ENCODE measurements around the gene ARHGAP26. TPM values are rescaled to one million over a fixed set of nuclear protein-coding genes. Genes with fewer than 3 reads are reported as not detected.

ARHGAP26 gene
- total and polyA plus RNA-seq, 2 experiments from 2014 or later: 9.5 to 16.8 TPM

DNA sequence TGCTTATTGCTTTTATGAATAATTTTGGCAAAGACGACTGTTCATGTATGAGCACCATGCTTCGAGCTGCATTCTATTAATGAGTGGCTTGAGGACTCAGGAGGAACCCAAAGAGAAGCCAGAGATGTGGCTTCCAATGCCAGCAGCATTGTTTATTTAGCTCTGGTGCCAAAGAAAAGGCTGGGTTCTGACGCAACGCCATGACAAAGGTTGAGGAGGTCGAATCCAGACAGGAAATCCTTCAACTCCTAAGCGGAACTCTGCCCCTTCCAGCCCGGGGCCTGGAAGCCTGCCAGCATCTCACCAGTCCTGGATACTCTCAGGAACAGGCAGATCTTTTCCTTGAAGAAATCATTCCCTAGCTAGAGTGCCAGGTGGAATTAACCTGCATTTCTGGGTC, 104.4 kb downstream of the ARHGAP26 start (continued):
- no peak for TF ChIP-seq ZNF114 (CRISPR knock-in tag; IDR thresholded peaks at IDR 0.05)
- TF ChIP-seq, protein P1, sequence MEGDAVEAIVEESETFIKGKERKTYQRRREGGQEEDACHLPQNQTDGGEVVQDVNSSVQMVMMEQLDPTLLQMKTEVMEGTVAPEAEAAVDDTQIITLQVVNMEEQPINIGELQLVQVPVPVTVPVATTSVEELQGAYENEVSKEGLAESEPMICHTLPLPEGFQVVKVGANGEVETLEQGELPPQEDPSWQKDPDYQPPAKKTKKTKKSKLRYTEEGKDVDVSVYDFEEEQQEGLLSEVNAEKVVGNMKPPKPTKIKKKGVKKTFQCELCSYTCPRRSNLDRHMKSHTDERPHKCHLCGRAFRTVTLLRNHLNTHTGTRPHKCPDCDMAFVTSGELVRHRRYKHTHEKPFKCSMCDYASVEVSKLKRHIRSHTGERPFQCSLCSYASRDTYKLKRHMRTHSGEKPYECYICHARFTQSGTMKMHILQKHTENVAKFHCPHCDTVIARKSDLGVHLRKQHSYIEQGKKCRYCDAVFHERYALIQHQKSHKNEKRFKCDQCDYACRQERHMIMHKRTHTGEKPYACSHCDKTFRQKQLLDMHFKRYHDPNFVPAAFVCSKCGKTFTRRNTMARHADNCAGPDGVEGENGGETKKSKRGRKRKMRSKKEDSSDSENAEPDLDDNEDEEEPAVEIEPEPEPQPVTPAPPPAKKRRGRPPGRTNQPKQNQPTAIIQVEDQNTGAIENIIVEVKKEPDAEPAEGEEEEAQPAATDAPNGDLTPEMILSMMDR (conservative IDR thresholded peaks at IDR 0.05; ENCODE audit: low read depth in 2 of 2): no peak

DNA sequence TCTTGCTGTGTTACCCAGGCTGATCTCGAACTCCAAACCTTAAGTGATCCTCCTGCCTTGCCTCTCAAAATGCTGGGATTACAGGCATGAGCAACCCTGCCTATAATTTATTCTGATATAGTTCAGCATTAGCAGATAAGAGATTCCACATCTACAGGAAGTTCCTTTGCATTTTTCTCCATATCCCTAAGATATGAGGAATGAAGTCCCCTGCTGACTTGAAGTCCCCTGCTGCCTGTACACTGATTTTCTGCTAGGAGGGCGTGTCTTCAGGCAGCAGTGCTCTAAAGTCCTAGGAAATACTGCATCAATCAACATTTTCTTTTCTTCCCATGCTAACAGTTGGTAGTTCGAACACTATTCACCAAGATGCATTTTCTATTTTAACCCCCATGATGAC, 105.8 kb downstream of the ARHGAP26 start:
- no peaks in the 10 kb centered on the region for H3K36me3 ChIP-seq (ENCODE audit: insufficient read depth)
- H3K27ac ChIP-seq (ENCODE audit: low read depth): no peak overlapping the region
- DNase-seq (ENCODE audit: low spot score) (no peak), ATAC-seq (no peak)
- peaks cover 32% of the 10 kb centered on the region for H3K4me1 ChIP-seq (ENCODE audit: insufficient read depth)
- no peak overlapping the region for H3K4me2 ChIP-seq
- no peak overlapping the region for H3K4me3 Mint-ChIP-seq
- H3K79me2 ChIP-seq (replicated peaks; ENCODE audit: insufficient read depth): no peaks in the 10 kb centered on the region
- H3K27me3 Mint-ChIP-seq (ENCODE audit: insufficient read depth, low read depth, poor library complexity): peaks cover 5% of the 10 kb centered on the region
- H3K36me3 Mint-ChIP-seq (ENCODE audit: low read depth): no peaks in the 10 kb centered on the region
- no peaks in the 10 kb centered on the region for H4K20me1 ChIP-seq (replicated peaks; ENCODE audit: insufficient read depth)
- H3F3A ChIP-seq (replicated peaks; ENCODE audit: low read depth): no peaks in the 10 kb centered on the region
- H3K9me2 ChIP-seq (ENCODE audit: insufficient read depth): no peaks in the 10 kb centered on the region
- H3K27me3 ChIP-seq (ENCODE audit: insufficient read depth): no peaks in the 10 kb centered on the region
- no peaks in the 10 kb centered on the region for H3K9me3 Mint-ChIP-seq
- H3K4me1 Mint-ChIP-seq: peaks cover 35% of the 10 kb centered on the region
- no peak overlapping the region for H3K27ac Mint-ChIP-seq
- TF ChIP-seq EZH2phosphoT487 (IDR thresholded peaks at IDR 0.05; ENCODE audit: unreplicated experiment): no peak
- no peak for TF ChIP-seq ZNF331 (CRISPR knock-in tag; IDR thresholded peaks at IDR 0.05; ENCODE audit: low read depth)
- TF ChIP-seq, protein P2, sequence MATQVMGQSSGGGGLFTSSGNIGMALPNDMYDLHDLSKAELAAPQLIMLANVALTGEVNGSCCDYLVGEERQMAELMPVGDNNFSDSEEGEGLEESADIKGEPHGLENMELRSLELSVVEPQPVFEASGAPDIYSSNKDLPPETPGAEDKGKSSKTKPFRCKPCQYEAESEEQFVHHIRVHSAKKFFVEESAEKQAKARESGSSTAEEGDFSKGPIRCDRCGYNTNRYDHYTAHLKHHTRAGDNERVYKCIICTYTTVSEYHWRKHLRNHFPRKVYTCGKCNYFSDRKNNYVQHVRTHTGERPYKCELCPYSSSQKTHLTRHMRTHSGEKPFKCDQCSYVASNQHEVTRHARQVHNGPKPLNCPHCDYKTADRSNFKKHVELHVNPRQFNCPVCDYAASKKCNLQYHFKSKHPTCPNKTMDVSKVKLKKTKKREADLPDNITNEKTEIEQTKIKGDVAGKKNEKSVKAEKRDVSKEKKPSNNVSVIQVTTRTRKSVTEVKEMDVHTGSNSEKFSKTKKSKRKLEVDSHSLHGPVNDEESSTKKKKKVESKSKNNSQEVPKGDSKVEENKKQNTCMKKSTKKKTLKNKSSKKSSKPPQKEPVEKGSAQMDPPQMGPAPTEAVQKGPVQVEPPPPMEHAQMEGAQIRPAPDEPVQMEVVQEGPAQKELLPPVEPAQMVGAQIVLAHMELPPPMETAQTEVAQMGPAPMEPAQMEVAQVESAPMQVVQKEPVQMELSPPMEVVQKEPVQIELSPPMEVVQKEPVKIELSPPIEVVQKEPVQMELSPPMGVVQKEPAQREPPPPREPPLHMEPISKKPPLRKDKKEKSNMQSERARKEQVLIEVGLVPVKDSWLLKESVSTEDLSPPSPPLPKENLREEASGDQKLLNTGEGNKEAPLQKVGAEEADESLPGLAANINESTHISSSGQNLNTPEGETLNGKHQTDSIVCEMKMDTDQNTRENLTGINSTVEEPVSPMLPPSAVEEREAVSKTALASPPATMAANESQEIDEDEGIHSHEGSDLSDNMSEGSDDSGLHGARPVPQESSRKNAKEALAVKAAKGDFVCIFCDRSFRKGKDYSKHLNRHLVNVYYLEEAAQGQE (IDR thresholded peaks at IDR 0.05; ENCODE audit: unreplicated experiment): no peak
- TF ChIP-seq, protein P1 (conservative IDR thresholded peaks at IDR 0.05; ENCODE audit: low read depth in 2 of 2): no peak
- TF ChIP-seq, protein P3, sequence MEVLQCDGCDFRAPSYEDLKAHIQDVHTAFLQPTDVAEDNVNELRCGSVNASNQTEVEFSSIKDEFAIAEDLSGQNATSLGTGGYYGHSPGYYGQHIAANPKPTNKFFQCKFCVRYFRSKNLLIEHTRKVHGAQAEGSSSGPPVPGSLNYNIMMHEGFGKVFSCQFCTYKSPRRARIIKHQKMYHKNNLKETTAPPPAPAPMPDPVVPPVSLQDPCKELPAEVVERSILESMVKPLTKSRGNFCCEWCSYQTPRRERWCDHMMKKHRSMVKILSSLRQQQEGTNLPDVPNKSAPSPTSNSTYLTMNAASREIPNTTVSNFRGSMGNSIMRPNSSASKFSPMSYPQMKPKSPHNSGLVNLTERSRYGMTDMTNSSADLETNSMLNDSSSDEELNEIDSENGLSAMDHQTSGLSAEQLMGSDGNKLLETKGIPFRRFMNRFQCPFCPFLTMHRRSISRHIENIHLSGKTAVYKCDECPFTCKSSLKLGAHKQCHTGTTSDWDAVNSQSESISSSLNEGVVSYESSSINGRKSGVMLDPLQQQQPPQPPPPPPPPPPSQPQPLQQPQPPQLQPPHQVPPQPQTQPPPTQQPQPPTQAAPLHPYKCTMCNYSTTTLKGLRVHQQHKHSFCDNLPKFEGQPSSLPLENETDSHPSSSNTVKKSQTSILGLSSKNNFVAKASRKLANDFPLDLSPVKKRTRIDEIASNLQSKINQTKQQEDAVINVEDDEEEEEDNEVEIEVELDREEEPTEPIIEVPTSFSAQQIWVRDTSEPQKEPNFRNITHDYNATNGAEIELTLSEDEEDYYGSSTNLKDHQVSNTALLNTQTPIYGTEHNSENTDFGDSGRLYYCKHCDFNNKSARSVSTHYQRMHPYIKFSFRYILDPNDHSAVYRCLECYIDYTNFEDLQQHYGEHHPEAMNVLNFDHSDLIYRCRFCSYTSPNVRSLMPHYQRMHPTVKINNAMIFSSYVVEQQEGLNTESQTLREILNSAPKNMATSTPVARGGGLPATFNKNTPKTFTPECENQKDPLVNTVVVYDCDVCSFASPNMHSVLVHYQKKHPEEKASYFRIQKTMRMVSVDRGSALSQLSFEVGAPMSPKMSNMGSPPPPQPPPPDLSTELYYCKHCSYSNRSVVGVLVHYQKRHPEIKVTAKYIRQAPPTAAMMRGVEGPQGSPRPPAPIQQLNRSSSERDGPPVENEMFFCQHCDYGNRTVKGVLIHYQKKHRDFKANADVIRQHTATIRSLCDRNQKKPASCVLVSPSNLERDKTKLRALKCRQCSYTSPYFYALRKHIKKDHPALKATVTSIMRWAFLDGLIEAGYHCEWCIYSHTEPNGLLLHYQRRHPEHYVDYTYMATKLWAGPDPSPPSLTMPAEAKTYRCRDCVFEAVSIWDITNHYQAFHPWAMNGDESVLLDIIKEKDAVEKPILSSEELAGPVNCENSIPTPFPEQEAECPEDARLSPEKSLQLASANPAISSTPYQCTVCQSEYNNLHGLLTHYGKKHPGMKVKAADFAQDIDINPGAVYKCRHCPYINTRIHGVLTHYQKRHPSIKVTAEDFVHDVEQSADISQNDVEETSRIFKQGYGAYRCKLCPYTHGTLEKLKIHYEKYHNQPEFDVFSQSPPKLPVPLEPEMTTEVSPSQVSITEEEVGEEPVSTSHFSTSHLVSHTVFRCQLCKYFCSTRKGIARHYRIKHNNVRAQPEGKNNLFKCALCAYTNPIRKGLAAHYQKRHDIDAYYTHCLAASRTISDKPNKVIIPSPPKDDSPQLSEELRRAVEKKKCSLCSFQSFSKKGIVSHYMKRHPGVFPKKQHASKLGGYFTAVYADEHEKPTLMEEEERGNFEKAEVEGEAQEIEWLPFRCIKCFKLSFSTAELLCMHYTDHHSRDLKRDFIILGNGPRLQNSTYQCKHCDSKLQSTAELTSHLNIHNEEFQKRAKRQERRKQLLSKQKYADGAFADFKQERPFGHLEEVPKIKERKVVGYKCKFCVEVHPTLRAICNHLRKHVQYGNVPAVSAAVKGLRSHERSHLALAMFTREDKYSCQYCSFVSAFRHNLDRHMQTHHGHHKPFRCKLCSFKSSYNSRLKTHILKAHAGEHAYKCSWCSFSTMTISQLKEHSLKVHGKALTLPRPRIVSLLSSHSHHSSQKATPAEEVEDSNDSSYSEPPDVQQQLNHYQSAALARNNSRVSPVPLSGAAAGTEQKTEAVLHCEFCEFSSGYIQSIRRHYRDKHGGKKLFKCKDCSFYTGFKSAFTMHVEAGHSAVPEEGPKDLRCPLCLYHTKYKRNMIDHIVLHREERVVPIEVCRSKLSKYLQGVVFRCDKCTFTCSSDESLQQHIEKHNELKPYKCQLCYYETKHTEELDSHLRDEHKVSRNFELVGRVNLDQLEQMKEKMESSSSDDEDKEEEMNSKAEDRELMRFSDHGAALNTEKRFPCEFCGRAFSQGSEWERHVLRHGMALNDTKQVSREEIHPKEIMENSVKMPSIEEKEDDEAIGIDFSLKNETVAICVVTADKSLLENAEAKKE (CRISPR knock-in tag; IDR thresholded peaks at IDR 0.05): no peak
- TF ChIP-seq EZH2 (IDR thresholded peaks at IDR 0.05; ENCODE audit: low read depth, unreplicated experiment): no peak
- no peak for TF ChIP-seq ZNF114 (CRISPR knock-in tag; IDR thresholded peaks at IDR 0.05)
- no peak for TF ChIP-seq STAT1 (IDR thresholded peaks at IDR 0.05; ENCODE audit: unreplicated experiment)
- TF ChIP-seq JUNB (IDR thresholded peaks at IDR 0.05; ENCODE audit: unreplicated experiment): no peak
- no peak overlapping the region for H3K4me3 ChIP-seq
- no peak overlapping the region for H2AFZ ChIP-seq

Measured in GM23338 (cell line).